Neural cell (in vitro differentiated cells): Measurements from ENCODE around the gene PUS7. TPM values are rescaled to one million over a fixed set of nuclear protein-coding genes. Genes with fewer than 3 reads are reported as not detected.
"Not testable (repeated sequence)": the region's sequence is repeated elsewhere in the genome, so short reads cannot be mapped to it uniquely, and the experiment has no call there.

ENCODE experiments used
- H2AFZ ChIP-seq: fragments of 200-600, 300-800 bp; sonication (generic), shearing (Covaris generic); 2 replicates; pipeline ENCODE4 v1.6.0; 2014; ENCODE audit warnings: low read depth, mild to moderate bottlenecking, antibody characterized with exemption, low read length, moderate library complexity
- H3F3A ChIP-seq: fragments of 200-600 bp; shearing (Covaris generic); 2 replicates; pipeline ENCODE4 v1.6.1; 2016; ENCODE audit warnings: mild to moderate bottlenecking, moderate library complexity, mixed read lengths, antibody characterized with exemption, low read length; ENCODE audit not compliant: insufficient read depth, poor library complexity, severe bottlenecking
- H3K27ac ChIP-seq: fragments of 200-600, 300-800 bp; sonication (generic), shearing (Covaris generic); 2 replicates; pipeline ENCODE4 v1.5.1; 2014; ENCODE audit warnings: mild to moderate bottlenecking, low read length, moderate library complexity
- H3K27me3 ChIP-seq: fragments of 300-800, 200-600 bp; sonication (generic), shearing (Covaris generic); 2 replicates; pipeline ENCODE4 v1.6.0; 2014; ENCODE audit warnings: mild to moderate bottlenecking, low read depth, low read length, moderate library complexity; ENCODE audit not compliant: insufficient read depth
- H3K36me3 ChIP-seq: fragments of 300-800, 200-600 bp; sonication (generic), shearing (Covaris generic); 2 replicates; pipeline ENCODE4 v1.5.1; 2014; ENCODE audit warnings: mild to moderate bottlenecking, antibody characterized with exemption, low read length, moderate library complexity; ENCODE audit not compliant: insufficient read depth
- H3K4me2 ChIP-seq: fragments of 300-800, 200-600 bp; sonication (generic), shearing (Covaris generic); 2 replicates; pipeline ENCODE4 v1.6.0; 2014; ENCODE audit warnings: mild to moderate bottlenecking, low read length
- H3K4me3 ChIP-seq: fragments of 300-800, 200-600 bp; sonication (generic), shearing (Covaris generic); 2 replicates; pipeline ENCODE4 v1.5.1; 2014; ENCODE audit warnings: mild to moderate bottlenecking, low read length, moderate library complexity
- H3K79me2 ChIP-seq: fragments of 200-600 bp; shearing (Covaris generic); replicated peaks from 2 replicates; pipeline ENCODE4 v1.6.0; 2014; ENCODE audit warnings: mild to moderate bottlenecking, low read length, moderate library complexity; ENCODE audit not compliant: insufficient read depth
- H3K9ac ChIP-seq: fragments of 300-800, 200-600 bp; sonication (generic), shearing (Covaris generic); 2 replicates; pipeline ENCODE4 v1.6.1; 2016; ENCODE audit warnings: mild to moderate bottlenecking, low read length, mixed read lengths
- H3K9me2 ChIP-seq: fragments of 200-600 bp; shearing (Covaris generic); 2 replicates; pipeline ENCODE4 v1.6.1; 2016; ENCODE audit warnings: mild to moderate bottlenecking, low read length, mixed read lengths; ENCODE audit not compliant: insufficient read depth
- H3K9me3 ChIP-seq: fragments of 200-600, 300-800 bp; sonication (generic), shearing (Covaris generic); 2 replicates; pipeline ENCODE4 v1.6.1; 2016; ENCODE audit warnings: mild to moderate bottlenecking, mixed run types, low read length, moderate library complexity, mixed read lengths
- H4K20me1 ChIP-seq: fragments of 200-600 bp; shearing (Covaris generic); 2 replicates; pipeline ENCODE4 v1.6.1; 2016; ENCODE audit warnings: mild to moderate bottlenecking, mixed run types; ENCODE audit not compliant: insufficient read depth
- EP300 ChIP-seq: fragments of 450-650 bp; conservative IDR thresholded peaks from 2 replicates; pipeline ENCODE4 v1.6.1; 2014; ENCODE audit warnings: antibody characterized with exemption, mild to moderate bottlenecking, moderate library complexity; ENCODE audit not compliant: poor library complexity, severe bottlenecking
- EZH2 ChIP-seq: fragments of 200-600, 300-800 bp; shearing (Covaris generic), sonication (generic); IDR thresholded peaks from 2 replicates; pipeline ENCODE4 v1.6.1; 2014; ENCODE audit warnings: antibody characterized with exemption, low read length, borderline replicate concordance, mild to moderate bottlenecking; ENCODE audit not compliant: insufficient read depth, poor library complexity, severe bottlenecking
- SMC3 ChIP-seq: fragments of 450-650 bp; conservative IDR thresholded peaks from 2 replicates; pipeline ENCODE4 v1.6.1; 2014; ENCODE audit warnings: antibody characterized with exemption, mild to moderate bottlenecking, moderate library complexity; ENCODE audit not compliant: poor library complexity
- TAF1 ChIP-seq: IDR thresholded peaks from 2 replicates; pipeline ENCODE4 v1.6.1; 2012; ENCODE audit warnings: low read depth
- polyA plus RNA-seq: library from polyadenylated mRNA; depleted of rRNA; stranded (reverse); fragments of >200 nt; gene quantifications from 2 replicates; pipeline ENCODE4 v1.2.3, GENCODE V29; 2014
- TF ChIP-seq, protein P1 (sequence below): fragments of 450-650 bp; IDR thresholded peaks from 2 replicates; pipeline ENCODE4 v1.5.1; 2014; ENCODE audit warnings: antibody characterized with exemption, mild to moderate bottlenecking, moderate library complexity; ENCODE audit not compliant: poor library complexity, severe bottlenecking

The PUS7 gene
- polyA plus RNA-seq, 1 donor from 2014 or later, result 7.5 TPM

DNA sequence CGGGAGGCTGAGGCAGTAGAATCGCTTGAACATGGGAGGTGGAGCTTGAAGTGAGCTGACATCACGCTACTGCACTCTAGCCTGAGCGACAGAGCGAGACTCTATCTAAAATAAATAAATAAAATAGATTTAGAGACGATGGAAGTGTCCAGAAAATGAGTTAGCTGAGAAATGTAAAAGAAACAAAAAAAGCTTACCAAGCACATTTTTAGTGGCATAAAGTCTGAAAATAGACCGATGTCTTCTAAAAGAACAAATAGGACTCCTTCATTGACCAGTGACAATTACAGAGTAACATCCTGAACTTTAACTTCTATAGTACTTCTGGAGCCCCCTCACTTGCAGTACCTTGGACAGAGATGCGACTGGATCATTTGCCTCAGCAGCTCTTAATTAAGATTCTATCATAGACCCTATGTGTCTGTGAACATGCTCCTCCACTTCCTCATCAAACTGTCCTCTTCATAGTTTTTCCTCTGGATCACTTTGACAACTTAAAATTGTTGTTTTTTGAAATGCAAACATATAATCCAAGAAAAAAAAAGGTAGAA is 108.1 kb downstream of the PUS7 start:
- H3K79me2 ChIP-seq, result no peaks in the 10 kb centered on the region
- H4K20me1 ChIP-seq, result no peaks in the 10 kb centered on the region
- TF ChIP-seq EP300, result no peak
- no peak for TF ChIP-seq SMC3
- TF ChIP-seq TAF1, result no peak
- H3K27ac ChIP-seq, result no peak overlapping the region
- H3K9ac ChIP-seq, result no peak overlapping the region
- H2AFZ ChIP-seq, result no peak overlapping the region
- H3F3A ChIP-seq, result no peaks in the 10 kb centered on the region
- H3K27me3 ChIP-seq, result no peaks in the 10 kb centered on the region
- no peaks in the 10 kb centered on the region for H3K9me2 ChIP-seq
- no peak overlapping the region for H3K4me2 ChIP-seq
- no peak overlapping the region for H3K4me3 ChIP-seq
- H3K36me3 ChIP-seq, result no peaks in the 10 kb centered on the region
- H3K9me3 ChIP-seq, result no peaks in the 10 kb centered on the region

DNA sequence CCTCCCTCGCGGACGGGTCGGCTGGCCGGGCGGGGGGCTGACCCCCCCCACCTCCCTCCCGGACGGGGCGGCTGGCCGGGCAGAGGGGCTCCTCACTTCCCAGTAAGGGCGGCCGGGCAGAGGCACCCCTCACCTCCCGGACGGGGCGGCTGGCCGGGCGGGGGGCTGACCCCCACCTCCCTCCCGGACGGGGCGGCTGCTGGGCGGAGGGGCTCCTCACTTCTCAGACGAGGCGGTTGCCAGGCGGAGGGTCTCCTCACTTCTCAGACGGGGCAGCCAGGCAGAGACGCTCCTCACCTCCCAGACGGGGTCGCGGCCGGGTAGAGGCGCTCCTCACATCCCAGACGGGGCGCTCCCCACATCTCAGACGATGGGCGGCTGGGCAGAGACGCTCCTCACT is 111.3 kb downstream of the PUS7 start:
- H2AFZ ChIP-seq, H3K9ac ChIP-seq, H3K36me3 ChIP-seq, H3F3A ChIP-seq, H3K27me3 ChIP-seq, H3K79me2 ChIP-seq, H3K9me3 ChIP-seq, H3K9me2 ChIP-seq, H4K20me1 ChIP-seq, H3K27ac ChIP-seq, H3K4me3 ChIP-seq, H3K4me2 ChIP-seq: not testable (repeated sequence)

DNA sequence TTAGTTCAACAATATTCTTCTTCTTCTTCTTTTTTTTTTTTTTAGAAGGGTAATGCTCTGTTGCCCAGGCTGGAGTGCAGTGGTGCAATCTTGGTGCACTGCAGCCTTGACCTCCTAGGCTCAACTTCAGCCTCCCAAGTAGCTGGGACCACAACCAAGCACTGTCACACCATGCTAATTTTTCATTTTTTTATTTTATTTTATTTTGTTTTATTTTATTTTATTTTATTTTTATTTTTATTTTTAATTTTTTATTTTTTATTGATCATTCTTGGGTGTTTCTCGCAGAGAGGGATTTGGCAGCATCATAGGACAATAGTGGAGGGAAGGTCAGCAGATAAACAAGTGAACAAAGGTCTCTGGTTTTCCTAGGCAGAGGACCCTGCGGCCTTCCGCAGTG is 112.3 kb downstream of the PUS7 start:
- not testable (repeated sequence) for H3K9me3 ChIP-seq, H2AFZ ChIP-seq, H3K4me2 ChIP-seq, H4K20me1 ChIP-seq, H3F3A ChIP-seq, H3K4me3 ChIP-seq, H3K27ac ChIP-seq, H3K79me2 ChIP-seq, H3K9ac ChIP-seq, H3K27me3 ChIP-seq, H3K9me2 ChIP-seq, H3K36me3 ChIP-seq

DNA sequence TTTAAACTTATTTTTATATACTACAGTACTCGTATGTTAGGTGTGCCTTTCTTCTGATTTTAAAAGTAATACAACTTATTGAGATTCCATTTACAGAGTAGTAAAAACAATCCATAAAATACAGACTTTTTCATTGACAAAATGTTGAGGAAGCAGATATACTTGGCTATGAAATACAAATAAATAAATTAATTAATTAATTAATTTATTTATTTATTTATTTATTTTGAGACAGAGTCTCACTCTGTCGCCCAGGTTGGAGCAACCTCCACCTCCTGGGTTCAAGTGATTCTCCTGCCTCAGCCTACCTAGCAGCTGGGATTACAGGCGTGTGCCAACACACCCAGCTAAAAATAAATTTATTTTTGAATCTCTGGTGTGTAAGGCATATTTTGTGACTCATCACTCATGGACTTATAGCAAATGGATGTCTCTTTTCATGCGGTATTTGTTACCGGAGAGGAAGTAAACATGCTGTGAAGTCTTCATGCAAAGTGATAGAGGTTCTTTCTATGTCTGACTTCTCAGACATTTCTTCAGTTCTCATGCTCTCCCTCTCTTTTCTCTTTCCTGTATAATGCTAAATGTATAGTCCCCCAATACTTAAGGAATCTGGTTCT is 113.2 kb downstream of the PUS7 start:
- no peak overlapping the region for H3K27ac ChIP-seq
- H3K4me2 ChIP-seq, result no peak overlapping the region
- H4K20me1 ChIP-seq, result no peaks in the 10 kb centered on the region
- no peaks in the 10 kb centered on the region for H3K9me2 ChIP-seq
- H3K4me3 ChIP-seq, result no peak overlapping the region
- no peaks in the 10 kb centered on the region for H3K36me3 ChIP-seq
- TF ChIP-seq SMC3 (no peak), EZH2 (no peak), EP300 (no peak)
- TF ChIP-seq, protein P1, sequence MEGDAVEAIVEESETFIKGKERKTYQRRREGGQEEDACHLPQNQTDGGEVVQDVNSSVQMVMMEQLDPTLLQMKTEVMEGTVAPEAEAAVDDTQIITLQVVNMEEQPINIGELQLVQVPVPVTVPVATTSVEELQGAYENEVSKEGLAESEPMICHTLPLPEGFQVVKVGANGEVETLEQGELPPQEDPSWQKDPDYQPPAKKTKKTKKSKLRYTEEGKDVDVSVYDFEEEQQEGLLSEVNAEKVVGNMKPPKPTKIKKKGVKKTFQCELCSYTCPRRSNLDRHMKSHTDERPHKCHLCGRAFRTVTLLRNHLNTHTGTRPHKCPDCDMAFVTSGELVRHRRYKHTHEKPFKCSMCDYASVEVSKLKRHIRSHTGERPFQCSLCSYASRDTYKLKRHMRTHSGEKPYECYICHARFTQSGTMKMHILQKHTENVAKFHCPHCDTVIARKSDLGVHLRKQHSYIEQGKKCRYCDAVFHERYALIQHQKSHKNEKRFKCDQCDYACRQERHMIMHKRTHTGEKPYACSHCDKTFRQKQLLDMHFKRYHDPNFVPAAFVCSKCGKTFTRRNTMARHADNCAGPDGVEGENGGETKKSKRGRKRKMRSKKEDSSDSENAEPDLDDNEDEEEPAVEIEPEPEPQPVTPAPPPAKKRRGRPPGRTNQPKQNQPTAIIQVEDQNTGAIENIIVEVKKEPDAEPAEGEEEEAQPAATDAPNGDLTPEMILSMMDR, result no peak
- no peaks in the 10 kb centered on the region for H3K27me3 ChIP-seq
- no peaks in the 10 kb centered on the region for H3K9me3 ChIP-seq
- H3F3A ChIP-seq, result no peaks in the 10 kb centered on the region
- no peaks in the 10 kb centered on the region for H3K79me2 ChIP-seq
- no peak overlapping the region for H2AFZ ChIP-seq
- H3K9ac ChIP-seq, result no peak overlapping the region

Other genes starting within 250 kb of the PUS7 start
- gene SRPK2, start 133.3 kb downstream of the PUS7 start, polyA plus RNA-seq, result 71.3 and 118 TPM in 2 replicates
- gene RINT1, start 9.9 kb upstream of the PUS7 start, polyA plus RNA-seq, result 8.6 and 12.9 TPM in 2 replicates
- gene EFCAB10, start 59.2 kb upstream of the PUS7 start, polyA plus RNA-seq, result 0.58 TPM in 1 of 2 replicates, not detected in the other